ENCODE measurements around the gene PIGL.

DNA sequence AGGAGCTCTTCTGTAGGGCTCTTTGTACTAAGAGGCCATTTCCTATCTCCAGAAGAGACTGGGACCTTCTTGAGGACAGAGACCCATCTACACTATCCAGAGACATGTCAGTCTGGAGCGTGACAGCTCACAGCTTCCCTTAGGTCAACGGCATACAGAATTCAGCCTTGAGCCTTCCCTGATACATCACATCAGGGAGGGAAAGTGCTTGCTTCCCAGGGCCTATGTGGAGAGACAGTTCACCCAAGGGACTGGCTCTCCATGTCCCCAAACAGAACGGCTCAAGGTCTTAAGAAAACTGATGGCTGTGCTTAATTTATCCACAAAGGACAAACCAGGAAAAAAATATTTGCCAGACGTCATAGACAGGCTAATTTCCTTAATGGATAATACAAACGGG is 128.6 kb downstream of the PIGL start:
- no peak for TF ChIP-seq CTCF (conservative IDR thresholded peaks at IDR 0.05)
- no peak for TF ChIP-seq EZH2 (IDR thresholded peaks at IDR 0.05; ENCODE audit: low read depth)

Measured in PC-9 (cell line).